ENCODE data around the gene P2RX7.

DNA sequence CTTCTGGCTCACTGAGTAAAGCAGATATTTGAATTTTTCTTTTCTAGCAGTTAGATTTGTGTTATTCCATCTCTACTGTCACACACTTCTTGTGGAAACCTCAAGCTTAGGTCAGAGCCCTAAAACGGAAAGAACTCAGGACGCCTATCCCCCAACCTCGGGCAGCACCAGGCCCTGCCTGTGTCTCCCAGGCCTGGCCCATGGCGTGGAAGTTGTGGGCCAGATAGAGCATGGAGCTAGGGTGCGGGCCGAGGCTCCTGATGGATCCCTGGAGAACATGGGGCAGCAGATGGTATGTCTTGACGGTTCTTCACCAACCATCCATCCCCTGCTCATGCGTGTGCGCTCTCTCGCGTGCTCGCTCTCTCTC, 97.8 kb downstream of the P2RX7 start:
- no peak for TF ChIP-seq POLR2A (IDR thresholded peaks at IDR 0.05)
- TF ChIP-seq, protein P1, sequence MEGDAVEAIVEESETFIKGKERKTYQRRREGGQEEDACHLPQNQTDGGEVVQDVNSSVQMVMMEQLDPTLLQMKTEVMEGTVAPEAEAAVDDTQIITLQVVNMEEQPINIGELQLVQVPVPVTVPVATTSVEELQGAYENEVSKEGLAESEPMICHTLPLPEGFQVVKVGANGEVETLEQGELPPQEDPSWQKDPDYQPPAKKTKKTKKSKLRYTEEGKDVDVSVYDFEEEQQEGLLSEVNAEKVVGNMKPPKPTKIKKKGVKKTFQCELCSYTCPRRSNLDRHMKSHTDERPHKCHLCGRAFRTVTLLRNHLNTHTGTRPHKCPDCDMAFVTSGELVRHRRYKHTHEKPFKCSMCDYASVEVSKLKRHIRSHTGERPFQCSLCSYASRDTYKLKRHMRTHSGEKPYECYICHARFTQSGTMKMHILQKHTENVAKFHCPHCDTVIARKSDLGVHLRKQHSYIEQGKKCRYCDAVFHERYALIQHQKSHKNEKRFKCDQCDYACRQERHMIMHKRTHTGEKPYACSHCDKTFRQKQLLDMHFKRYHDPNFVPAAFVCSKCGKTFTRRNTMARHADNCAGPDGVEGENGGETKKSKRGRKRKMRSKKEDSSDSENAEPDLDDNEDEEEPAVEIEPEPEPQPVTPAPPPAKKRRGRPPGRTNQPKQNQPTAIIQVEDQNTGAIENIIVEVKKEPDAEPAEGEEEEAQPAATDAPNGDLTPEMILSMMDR (IDR thresholded peaks at IDR 0.05 in 4 of 5, conservative IDR thresholded peaks at IDR 0.05 in 1 of 5): no peak

Data from gastrocnemius medialis (tissue), 4 donors.